Measurements from ENCODE around the gene TCEANC.

GRCh38 chrX:13688958-13689740, 36.2 kb downstream of the TCEANC start, which contains the start of gene RAB9A:
- no peak for TF ChIP-seq ZNF8 (CRISPR knock-in tag; IDR thresholded peaks at IDR 0.05)
- no peak for TF ChIP-seq PATZ1 (CRISPR knock-in tag; IDR thresholded peaks at IDR 0.05; ENCODE audit: borderline replicate concordance)
- no peak for TF ChIP-seq BACH2 (CRISPR knock-in tag; IDR thresholded peaks at IDR 0.05; ENCODE audit: borderline replicate concordance)
- TF ChIP-seq ZNF565 (CRISPR knock-in tag; conservative IDR thresholded peaks at IDR 0.05; ENCODE audit: low read depth), result no peak
- TF ChIP-seq, protein P1, sequence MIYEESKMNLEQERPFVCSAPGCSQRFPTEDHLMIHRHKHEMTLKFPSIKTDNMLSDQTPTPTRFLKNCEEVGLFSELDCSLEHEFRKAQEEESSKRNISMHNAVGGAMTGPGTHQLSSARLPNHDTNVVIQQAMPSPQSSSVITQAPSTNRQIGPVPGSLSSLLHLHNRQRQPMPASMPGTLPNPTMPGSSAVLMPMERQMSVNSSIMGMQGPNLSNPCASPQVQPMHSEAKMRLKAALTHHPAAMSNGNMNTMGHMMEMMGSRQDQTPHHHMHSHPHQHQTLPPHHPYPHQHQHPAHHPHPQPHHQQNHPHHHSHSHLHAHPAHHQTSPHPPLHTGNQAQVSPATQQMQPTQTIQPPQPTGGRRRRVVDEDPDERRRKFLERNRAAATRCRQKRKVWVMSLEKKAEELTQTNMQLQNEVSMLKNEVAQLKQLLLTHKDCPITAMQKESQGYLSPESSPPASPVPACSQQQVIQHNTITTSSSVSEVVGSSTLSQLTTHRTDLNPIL (CRISPR knock-in tag; IDR thresholded peaks at IDR 0.05; ENCODE audit: low read depth), result no peak
- no peak for TF ChIP-seq RARB (CRISPR knock-in tag; IDR thresholded peaks at IDR 0.05)
- TF ChIP-seq ZFP30 (CRISPR knock-in tag; IDR thresholded peaks at IDR 0.05), result no peak
- no peak for TF ChIP-seq ARNTL (CRISPR knock-in tag; IDR thresholded peaks at IDR 0.05; ENCODE audit: borderline replicate concordance, low read depth)
- no peak for TF ChIP-seq ISL1 (CRISPR knock-in tag; IDR thresholded peaks at IDR 0.05)
- TF ChIP-seq, protein P2, sequence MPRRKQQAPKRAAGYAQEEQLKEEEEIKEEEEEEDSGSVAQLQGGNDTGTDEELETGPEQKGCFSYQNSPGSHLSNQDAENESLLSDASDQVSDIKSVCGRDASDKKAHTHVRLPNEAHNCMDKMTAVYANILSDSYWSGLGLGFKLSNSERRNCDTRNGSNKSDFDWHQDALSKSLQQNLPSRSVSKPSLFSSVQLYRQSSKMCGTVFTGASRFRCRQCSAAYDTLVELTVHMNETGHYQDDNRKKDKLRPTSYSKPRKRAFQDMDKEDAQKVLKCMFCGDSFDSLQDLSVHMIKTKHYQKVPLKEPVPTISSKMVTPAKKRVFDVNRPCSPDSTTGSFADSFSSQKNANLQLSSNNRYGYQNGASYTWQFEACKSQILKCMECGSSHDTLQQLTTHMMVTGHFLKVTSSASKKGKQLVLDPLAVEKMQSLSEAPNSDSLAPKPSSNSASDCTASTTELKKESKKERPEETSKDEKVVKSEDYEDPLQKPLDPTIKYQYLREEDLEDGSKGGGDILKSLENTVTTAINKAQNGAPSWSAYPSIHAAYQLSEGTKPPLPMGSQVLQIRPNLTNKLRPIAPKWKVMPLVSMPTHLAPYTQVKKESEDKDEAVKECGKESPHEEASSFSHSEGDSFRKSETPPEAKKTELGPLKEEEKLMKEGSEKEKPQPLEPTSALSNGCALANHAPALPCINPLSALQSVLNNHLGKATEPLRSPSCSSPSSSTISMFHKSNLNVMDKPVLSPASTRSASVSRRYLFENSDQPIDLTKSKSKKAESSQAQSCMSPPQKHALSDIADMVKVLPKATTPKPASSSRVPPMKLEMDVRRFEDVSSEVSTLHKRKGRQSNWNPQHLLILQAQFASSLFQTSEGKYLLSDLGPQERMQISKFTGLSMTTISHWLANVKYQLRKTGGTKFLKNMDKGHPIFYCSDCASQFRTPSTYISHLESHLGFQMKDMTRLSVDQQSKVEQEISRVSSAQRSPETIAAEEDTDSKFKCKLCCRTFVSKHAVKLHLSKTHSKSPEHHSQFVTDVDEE (CRISPR knock-in tag; IDR thresholded peaks at IDR 0.05), result no peak
